Activated naive CD4-positive, alpha-beta T cell treated with anti-CD3 and anti-CD28 coated beads, Interleukin-2, amount 50 U/mL, for 16 hours (primary cell): ENCODE measurements around the gene ROPN1.
A peak's percentile ranks its signal among the peaks of the same experiment; 100 is the strongest.
"Not testable (repeated sequence)": the region's sequence is repeated elsewhere in the genome, so short reads cannot be mapped to it uniquely, and the experiment has no call there.

Source experiments
- DNase-seq: peaks from one replicate; pipeline ENCODE4 v3.0.0-alpha.2; 2020

The ROPN1 gene

DNA sequence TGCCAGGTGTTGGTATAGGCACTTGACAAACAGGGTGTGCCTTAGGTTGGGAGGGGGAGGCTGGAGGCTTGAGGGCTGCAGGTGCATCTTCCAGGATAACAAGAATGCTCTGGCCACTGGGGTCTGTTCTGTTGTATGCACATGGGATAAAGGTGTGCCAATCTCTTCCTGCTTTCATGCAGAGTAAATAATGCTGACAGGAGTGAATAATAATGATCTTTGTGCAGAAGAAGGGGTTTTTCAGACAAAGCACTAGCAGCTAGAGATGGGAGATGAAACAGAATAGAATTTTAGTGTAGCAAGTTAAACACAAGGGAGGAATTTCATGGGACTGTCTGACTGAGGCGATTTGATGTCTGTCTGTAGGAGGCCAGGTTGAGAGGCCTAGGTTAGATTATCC, 1.9 kb upstream of the ROPN1 start:
- DNase-seq: no peak

DNA sequence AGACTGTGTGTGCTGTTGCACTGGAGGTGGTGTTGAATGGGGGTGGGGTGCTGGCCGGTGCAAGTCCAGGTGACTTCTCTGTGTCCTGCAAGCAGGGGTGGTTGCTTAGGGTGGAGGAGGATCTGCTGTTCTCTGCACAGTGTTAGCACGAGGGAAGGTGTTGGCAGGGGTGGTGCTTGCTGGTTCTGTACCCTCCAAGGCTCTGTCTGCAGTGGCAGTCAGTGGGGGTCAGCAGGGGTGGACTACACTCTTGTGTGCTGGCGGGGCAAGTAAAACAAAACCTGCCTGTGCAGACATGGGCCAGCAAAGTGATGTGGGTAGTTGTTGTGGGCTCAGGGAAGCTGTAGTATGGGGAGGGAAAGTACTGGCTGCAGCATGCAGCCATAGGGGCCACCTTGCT, 5.5 kb downstream of the ROPN1 start:
- DNase-seq: no peak

DNA sequence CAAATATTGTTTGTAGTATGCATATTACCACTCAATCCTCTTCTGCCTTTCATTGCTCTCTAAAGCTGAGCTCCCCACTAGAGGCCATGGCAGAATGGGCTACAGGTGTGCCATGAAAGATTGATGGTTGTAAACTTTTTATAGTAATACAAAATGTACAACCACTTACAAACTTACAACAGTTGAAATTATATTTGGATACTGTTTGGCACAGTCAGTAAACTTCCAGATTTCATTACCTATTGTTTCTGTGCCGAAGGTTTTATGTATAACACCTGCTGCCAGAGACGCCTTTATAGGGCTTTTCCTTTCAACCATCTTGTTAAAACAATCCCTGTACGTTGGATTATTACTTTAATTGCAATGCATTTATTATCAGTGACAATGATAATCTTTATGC, 7.0 kb downstream of the ROPN1 start:
- DNase-seq: no peak

DNA sequence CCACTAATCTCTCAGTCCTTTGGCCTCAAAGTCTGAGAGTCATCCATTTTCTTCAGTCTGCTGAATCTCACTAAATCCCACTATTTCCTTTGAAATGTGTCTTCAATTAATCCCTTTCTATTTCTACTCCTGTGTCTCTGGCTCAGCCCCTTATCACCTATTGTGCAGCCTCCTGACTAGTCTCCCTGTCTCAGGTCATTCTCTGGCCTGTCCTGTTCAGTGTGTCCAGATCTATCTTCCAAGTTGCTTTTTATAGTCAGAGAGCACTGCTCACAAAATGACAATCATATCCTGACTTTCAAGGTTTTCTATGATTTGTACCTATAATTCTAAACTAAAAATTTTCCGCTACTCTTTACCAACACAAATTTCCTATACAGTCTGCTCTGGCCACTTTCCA, 7.6 kb downstream of the ROPN1 start:
- DNase-seq: no peak

DNA sequence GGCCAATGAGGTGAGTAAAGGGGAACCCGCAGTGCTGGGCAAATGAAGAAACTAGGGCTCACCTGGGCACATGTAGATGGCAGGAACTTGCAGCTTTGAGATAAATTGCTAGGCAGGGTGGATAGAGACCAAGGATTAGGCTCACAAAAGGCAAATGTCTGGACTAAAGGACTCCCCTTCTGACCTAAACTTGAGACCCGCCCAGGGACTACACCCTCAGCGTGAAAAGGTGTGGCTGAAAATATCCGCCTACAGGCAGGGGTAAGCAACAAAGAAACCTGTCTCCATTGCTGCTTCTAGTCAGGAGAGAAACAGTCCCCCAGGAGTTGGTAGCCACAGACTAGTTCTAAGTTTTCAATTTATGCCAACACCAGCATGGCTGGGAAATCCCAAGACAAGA, 10.6 kb downstream of the ROPN1 start:
- not testable (repeated sequence) for DNase-seq

DNA sequence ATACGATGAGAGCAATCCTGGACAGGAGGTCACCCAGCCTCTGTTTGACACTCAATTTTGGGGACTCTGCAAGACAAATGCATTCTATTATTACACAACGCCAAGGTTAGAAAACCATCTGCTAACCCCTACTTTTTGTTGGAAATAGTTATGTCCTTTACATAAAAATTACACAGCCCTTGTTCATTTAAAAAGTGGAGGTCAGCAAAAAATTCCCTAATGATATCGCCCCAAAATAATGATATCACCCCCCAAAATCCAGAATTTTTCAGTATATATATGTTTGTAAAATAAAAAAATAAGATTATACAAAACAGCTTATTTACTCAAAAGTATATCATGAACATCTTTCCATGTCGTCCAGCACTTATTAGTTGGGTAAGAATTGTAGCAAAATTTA, 11.4 kb downstream of the ROPN1 start:
- no peak for DNase-seq

DNA sequence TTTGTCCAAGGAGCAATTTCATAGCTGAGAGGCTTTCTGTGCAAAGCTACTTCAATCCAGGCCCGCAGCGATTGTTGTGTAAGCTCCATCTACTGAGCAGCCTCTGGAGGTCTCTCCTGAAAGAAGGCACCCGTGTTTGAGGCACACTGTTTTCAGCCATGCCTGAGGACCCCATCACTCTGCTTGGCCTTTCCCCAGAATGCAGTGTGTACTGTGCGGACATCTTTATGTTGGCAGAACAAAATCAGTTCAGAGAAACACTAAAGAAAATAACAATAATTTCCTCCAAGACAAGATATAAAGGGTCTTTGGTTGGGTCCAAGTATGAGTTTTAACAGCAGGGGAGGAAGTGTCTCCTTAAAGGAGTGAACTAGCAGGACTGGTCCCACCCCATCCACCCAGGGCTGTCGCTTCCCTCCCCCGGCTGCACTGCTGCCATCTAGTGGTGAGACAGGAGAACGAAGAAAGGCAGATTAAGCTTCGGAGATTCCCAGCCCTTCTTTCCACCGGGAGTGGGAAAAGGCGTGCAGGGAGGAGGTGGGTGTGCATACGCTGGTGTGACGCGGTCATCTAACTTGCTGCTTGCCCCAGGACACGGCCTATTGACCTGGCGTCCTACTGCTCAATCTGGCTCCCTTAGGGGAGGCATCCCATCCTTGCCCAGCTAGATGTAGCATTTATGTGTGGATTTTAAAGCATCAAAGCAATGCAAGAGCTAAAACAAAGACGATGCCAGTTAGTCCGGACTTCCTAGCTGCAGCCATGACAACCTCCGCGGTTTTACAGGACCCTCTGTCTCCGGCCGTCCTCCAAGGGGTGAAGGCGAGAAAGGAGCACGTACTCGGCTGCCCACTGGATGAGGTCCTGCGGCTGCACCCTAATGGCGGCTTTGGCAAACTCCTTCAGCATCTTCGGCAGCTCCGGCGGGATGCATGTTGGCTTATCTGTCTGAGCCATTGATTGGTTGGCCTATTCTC, 12.1 kb downstream of the ROPN1 start:
- not testable (repeated sequence) for DNase-seq

DNA sequence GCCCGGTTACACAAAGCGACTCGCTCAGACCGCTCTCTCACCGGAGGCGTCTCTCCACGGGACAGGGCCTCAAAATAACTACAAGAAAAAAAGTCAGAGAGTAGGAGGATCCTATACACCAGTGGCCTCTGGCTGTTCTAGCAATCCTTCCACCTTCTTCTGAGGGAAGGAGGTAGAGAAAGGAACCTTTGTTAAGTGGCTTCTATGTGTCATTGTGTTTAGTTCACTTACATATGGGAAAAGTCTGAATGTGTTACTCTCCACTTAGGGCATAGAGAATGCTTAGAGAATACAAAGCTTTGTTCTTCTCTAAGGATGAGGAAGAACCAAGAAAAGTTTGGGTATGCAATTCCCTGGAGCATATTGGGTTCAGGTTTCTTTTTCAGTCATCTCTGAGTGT, 15.0 kb downstream of the ROPN1 start:
- not testable (repeated sequence) for DNase-seq

DNA sequence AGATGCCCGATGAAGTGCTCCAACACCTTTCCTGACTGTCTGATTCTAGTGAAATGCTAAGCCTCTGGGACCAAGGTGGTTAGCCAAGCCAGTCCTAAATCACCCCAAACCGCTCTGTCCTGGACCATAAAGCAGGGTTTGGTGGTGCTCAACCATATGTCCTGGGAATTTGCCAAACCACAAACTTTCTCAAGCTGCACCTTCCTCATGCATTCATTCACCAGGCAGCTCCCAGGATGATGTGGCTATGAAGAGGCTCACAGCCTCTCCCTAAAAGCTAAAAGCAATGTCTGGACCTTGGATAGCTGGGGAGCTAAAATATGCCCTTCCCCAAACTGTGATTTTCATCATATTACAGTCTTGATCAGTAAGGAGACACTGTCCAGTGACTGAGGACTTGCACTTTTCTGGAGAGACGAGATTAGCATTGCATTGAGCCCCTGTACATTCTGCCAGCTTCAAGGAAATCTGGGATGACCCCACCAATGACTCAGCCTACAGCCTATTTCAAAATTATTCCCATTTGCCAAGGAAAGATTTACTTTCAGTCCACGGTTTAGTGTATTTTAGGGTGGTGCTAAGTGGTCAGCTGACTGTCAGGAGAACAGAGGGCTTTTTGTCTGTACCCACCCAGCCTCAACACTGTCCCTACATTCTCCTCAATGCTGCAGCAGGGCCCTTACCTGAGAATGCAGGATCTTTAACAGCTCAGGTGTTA, 15.6 kb downstream of the ROPN1 start:
- DNase-seq: not testable (repeated sequence)

DNA sequence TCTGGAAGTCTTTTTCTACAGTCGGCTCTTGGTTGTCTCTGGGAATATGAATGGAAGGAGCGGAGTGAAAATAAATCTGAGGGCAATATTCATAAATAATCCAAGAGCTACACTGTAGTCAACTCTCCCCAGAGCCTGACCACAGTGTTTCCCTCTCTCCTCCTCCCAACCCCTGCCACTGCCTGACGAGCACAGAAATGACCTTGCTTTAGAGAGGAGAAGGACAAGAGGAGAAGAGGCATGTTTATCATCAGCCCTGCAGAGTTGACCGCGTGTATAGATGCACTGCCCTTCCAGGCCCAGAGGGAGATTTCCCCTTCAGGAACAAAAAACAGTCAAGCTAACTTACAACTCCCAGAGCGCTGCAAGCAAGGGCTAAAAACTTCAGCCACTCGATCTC, 16.9 kb downstream of the ROPN1 start:
- not testable (repeated sequence) for DNase-seq

DNA sequence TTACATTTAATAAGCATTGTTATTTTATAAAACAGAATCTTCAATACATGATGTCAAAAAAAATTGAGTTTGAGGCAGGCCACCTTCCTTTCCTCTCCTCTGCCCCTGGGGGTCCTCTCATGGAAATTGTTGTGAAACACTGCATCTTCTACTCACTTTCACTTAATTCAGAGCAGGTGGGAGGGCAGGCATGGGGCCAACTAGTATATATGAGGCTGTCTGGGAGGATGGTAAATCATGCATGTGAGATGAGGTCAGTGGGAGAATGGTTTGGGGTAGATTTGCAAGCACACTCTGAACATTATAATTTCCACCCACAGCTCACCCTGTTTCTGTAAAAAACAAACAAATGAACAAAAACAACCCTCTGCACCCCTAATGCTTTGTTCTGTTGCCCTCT, 20.5 kb downstream of the ROPN1 start:
- DNase-seq: no peak

DNA sequence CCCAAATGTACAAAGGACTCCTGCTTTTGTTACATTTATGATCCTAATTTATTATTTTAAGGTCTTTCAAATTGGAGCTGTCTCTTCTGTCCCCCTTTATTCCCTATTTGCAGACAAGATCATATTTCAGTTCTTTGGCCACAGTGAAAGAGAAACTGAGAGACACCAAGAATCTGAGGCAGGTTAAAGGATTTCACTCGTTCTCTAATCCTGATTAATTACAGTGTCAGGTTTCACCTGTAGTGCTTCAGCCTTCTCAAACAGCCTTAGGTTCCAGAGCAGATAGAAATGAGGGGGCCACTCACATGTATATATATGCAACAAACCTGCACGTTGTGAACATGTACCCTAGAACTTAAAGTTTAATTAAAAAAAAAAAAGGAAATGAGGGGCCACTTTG, 24.7 kb downstream of the ROPN1 start:
- DNase-seq: not testable (repeated sequence)

DNA sequence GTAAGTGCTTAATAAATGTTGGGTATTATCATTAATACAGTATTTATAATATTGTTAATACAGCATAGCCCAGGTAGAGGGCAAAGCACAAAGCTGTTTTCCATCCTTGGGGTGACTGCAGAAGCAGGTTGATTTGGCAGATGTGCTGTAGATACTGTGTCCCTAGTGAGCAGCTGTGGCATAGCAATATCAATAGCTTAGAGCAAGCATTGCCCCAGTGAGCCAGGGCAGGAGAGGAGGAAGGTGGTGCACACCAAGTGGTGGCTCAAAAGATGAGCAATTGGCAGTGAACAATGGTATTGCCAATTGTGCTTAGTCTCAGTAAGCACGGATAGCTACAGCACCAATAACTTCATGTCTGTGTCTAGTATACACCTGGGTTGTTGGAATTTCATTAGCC, 25.1 kb downstream of the ROPN1 start:
- not testable (repeated sequence) for DNase-seq

DNA sequence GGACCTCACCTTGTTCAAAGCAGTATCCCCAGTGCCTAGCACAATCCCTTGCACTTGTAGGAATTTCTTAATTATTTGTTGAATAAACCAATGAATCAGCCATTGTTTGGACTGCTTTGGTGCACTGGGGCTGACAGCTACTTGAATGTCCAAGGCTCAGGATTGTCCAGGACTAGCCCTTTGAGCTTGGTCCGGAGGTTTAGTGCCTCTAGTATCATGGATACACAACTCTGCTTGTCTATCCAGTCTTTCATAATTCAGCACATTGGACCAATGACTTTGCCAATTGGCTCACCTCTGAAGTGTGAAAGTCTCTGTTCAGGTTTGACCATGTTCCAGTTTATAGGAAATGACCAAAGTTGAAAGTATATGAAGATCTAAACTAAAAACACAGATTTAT, 27.1 kb downstream of the ROPN1 start:
- DNase-seq: not testable (repeated sequence)

DNA sequence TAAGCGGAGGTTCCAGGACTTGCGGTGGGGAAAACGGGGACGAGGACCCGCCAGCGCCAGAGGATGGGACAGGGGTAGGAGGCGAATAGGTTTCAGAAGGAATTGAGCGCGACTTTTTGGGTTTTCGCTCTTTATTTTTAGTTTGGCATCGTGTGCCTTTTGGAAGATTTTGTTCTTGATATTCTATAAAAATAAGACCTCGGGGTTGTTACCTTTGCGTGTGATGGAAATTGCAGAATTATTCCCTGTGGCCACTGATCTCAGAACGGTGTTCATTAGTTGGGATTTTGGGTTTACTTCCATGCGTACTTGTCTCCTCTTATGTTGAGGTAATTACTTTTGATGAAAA, 30.4 kb downstream of the ROPN1 start:
- no peak for DNase-seq

DNA sequence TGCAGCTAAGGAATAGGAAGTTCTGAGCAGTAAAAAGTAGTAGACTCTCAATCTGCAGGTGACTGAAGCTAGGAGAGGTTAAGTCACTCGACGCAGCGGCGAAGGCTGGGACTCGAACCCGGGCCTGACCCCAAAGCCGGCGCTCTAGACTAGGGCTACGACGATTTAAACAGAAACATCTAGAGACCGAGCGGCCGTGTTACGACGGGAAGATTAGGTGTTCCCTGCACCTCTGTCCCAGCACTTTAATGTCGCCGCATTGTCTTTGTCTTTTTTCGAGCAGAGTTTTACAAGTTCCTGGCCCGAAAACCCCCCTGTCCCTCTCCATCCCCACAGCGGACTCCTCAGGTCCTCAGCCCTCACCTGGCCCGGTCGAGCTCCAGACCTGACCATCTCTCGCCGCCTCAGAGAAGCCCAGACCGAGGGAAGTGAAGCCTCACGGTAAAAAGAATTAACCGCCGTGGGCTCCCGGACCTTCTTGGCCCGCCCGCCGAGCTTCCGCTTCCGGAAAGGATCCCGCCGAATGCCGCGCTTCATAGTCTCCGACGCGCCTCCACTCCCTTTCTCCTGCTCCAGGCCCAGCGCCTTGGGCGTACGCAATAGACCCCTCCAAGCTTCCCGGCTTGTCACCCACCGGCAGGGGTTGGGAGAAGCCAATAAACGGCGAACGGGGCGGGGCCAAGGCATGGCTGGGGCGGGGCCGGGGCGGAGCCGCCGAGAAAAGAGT, 31.0 kb downstream of the ROPN1 start, which contains the start of gene CCDC14:
CCDC14 (minus strand) TSS at position 449 of the 727 bp plus-strand sequence; CDS start at position 393, 56 bp downstream.
- peak; percentile 79 for DNase-seq

DNA sequence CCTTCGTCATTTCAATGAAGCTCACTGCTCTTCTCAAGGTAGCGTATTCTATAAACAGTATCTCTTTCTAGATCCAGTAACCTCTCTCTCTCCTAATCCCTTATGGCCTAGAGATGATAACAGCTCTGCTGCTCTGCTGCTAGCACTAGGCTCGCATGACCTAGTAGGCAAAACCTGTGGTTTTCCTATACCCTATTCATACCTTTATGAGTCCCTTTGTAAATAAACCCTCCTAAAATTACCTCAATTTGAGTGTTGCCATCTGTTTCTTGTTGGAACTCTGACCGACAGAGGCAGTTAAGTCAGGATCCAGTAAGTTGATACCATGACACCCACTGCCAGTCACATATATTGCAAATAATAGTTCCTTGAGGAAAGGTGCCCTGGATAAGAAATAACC, 38.2 kb downstream of the ROPN1 start:
- DNase-seq: no peak

DNA sequence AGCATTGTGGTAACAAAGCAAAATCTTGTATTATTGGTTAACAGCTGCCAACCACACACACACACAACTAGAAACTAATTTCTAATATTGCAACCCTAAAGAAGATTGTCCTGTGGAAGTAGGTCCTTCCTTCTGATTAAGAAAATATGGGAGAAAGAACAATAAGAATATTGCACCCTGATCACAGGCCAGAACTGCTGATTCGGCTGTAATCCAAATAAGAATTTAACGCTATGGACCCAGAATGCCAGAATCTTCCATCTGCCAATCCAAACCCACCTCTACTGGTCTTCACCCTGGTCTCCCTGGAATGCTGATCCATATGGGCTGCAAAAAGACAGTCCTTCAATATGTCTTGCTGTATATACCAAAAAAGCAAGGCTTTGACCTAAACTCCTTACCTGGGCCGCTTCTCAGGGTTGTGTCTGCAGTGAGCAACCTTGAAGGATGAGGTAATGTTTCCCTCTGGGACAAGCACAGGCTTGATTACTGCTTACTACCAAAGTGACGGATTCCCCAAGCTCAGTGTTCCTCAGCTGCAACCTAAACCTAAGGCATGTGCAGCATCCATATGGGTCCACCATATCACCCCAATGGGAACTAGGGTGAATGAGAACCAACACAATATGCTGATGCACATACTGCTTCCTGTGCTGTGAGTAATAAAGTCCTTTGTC, 38.9 kb downstream of the ROPN1 start:
- no peak for DNase-seq

DNA sequence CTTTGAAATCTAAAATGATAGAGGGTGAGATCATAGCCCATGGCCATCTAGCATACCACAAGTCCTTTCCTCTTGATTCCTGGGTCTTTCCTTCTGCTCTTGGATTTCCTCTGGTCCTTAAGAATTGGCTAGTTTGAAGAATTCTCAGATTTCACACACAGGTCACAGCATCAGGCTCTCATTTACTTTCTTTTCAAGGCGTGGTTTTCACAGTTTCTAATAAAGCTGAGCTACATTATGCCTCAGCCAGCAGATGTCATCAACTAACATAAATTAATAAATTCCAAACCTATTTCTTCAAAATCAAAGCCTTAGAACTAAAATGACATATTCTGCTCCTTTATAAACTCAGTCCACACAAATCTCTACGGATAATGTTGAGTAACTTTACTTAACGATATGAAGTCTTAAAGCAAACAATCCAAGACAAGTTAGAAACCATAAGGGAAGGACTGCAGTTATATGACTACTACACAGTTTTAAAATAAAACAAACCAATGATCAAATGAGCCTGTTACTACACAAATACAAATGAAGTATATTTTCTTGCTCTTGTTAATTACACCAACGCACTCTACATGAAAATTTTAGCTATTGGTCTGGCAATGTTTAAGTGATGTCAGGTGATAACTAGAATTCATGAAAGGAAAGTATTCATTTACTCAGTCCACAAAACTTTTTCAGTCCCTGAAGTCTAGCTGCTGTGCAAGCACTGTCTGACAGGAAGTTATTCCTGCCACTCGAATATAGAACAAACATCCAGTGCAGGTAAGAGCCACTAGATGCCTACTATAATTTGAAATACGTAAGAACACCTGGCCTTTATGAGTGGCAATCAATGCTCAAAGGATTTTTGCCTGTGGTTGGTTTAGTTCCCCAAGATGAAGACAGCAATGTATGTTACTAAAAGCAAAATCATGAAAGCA, 40.1 kb downstream of the ROPN1 start:
- DNase-seq: no peak

DNA sequence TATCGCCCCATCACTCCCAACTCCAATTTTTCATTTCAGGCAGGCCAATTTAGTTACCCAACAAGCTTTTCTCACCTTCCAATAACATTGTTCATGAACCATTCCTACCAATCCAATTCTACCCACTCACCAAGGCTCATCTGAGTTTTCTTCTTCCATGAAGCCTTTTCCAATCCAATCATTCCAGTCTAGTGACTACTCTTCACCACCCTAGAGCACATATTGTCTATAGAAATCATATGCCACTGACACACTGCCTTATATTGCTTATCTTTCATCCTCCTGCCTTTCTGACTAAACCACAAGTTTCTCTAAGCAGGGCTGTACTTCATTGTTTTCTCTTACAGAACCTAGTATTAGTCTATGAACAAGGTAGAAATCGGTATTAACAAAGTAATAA, 42.3 kb downstream of the ROPN1 start:
- DNase-seq: no peak

DNA sequence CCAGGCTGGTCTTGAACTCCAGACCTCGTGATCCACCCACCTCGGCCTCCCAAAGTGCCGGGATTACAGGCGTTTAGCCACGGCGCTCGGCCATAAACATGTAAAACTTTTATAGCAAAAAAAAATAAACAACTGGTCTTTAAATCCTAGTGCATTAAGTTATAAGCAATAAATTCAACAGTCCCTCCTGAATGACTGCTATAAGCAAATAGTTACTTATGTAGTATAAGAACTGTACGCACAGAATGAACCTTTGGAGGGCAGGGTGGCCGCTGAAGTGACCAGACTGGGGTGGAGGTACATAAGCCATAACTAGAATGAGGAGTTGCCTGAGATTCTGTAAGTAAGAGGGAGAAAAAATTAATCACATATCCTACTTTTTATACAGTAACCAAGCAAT, 43.5 kb downstream of the ROPN1 start:
- no peak for DNase-seq

DNA sequence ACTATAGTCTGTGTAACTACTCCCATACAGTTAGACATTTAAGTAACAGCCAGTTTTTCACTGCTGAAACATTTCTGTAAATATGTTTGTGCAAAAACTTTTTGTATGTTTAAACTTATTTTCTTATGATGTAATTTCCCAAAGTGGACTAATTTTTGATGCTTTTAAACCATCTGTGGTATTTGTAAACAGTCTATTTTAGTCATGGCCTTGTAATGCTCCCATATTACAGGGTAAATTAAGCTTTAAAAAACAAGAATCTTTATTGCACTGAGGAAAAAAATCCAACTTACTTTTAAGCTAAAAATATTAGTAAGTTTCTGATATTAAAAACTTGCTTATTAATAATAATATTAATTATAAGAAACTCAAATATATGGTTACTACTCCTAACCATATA, 44.4 kb downstream of the ROPN1 start:
- no peak for DNase-seq
